ENCODE results near the gene VSIG10L. TPM values are rescaled to one million over a fixed set of nuclear protein-coding genes. Genes with fewer than 3 reads are reported as not detected.

Gene VSIG10L
- polyA plus RNA-seq, 1 donor (not counting 4 experiments of a cell fraction or from before 2014, with no cell fraction given) = 1.5 TPM

DNA sequence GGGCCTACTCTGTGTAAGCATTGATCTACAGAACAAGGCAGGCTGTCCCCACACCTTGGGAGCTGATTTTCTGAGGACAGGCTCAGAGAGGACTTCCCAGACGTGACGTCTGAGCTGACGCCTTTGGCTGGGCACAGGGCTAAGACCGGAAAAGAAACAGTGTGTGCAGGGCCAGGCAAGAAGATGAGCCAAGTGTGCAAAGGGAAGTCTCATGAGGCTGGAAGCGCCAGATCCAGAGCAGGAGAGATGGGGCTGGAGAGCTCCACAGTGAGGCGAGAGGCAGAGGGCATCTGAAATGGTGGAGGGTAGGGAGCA is 17.8 kb downstream of the VSIG10L start:
- H2AFZ ChIP-seq (ENCODE audit: control insufficient read depth, low read length) = no peak overlapping the region
- DNase-seq (ENCODE audit: low read depth, low spot score) (no peak), FAIRE-seq (no peak)
- no peak overlapping the region for H3K4me3 ChIP-seq (ENCODE audit: control insufficient read depth in 2 of 3, extremely low read depth in 1 of 3, insufficient read depth in 2 of 3, low read depth in 1 of 3, low read length in 3 of 3)
- no peak overlapping the region for H3K9ac ChIP-seq (ENCODE audit: control insufficient read depth, extremely low read depth, insufficient read depth, low read length)
- dilution Hi-C loops (cut with MboI; ENCODE audit: extremely low pct_ligation_motif_present, low sequenced_read_pairs) = no loop called here
- H3K79me2 ChIP-seq (ENCODE audit: control insufficient read depth, insufficient read depth, low read length) = no peaks in the 10 kb centered on the region
- TF ChIP-seq EZH2 (IDR thresholded peaks at IDR 0.05; ENCODE audit: low read length) = no peak
- TF ChIP-seq, protein P1, sequence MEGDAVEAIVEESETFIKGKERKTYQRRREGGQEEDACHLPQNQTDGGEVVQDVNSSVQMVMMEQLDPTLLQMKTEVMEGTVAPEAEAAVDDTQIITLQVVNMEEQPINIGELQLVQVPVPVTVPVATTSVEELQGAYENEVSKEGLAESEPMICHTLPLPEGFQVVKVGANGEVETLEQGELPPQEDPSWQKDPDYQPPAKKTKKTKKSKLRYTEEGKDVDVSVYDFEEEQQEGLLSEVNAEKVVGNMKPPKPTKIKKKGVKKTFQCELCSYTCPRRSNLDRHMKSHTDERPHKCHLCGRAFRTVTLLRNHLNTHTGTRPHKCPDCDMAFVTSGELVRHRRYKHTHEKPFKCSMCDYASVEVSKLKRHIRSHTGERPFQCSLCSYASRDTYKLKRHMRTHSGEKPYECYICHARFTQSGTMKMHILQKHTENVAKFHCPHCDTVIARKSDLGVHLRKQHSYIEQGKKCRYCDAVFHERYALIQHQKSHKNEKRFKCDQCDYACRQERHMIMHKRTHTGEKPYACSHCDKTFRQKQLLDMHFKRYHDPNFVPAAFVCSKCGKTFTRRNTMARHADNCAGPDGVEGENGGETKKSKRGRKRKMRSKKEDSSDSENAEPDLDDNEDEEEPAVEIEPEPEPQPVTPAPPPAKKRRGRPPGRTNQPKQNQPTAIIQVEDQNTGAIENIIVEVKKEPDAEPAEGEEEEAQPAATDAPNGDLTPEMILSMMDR (optimal IDR thresholded peaks at IDR 0.05 in 1 of 3, IDR thresholded peaks at IDR 0.05 in 1 of 3, conservative IDR thresholded peaks at IDR 0.05 in 1 of 3; ENCODE audit: extremely low read depth in 1 of 3, insufficient read depth in 2 of 3, low read length in 3 of 3) = no peak
- no peaks in the 10 kb centered on the region for H3K4me1 ChIP-seq (ENCODE audit: control insufficient read depth, extremely low read depth, insufficient read depth, low read length)
- no peak overlapping the region for H3K27ac ChIP-seq (ENCODE audit: control insufficient read depth, insufficient read depth, low read length)
- H3K27me3 ChIP-seq (ENCODE audit: control insufficient read depth, extremely low read depth, insufficient read depth, low read length) = peaks cover 10% of the 10 kb centered on the region
- H4K20me1 ChIP-seq (ENCODE audit: control insufficient read depth, extremely low read depth, insufficient read depth, low read length) = no peaks in the 10 kb centered on the region
- H3K4me2 ChIP-seq (ENCODE audit: control insufficient read depth, extremely low read depth, insufficient read depth, low read depth, low read length) = no peak overlapping the region
- no peaks in the 10 kb centered on the region for H3K9me3 ChIP-seq (ENCODE audit: control insufficient read depth, low read depth, low read length)
- no peaks in the 10 kb centered on the region for H3K36me3 ChIP-seq (ENCODE audit: control insufficient read depth in 2 of 2, extremely low read depth in 1 of 2, insufficient read depth in 2 of 2, low read length in 2 of 2)
- H3K9me1 ChIP-seq (ENCODE audit: control insufficient read depth, extremely low read depth, insufficient read depth, low read length) = no peaks in the 10 kb centered on the region

DNA sequence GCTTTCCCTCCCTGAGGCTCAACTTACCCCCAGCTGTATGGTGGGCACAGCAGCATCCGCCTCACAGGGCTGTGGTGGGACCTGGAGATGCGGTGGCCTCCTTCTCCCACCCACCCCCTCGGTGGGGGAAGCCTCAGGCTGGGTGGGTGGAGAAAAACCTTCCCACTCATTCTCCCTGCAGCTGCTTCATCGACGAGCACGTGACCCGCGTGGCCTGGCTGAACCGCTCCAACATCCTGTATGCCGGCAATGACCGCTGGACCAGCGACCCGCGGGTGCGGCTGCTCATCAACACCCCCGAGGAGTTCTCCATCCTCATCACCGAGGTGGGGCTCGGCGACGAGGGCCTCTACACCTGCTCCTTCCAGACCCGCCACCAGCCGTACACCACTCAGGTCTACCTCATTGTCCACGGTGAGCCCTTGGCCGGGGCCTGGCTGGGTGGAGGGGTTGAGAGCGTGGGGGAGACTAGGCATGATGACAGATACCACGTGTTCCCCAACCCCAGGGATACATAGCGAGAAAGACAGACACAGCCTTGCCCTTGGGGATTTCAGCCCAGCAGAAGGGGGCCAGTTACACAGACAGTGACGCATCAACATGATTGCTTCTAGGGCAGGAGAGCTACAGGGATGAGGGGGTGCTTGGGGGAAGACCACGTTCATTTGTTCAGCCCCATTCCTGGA is 18.3 kb downstream of the VSIG10L start:
- Histone ChIP-seq H3K9me3 (ENCODE audit: control insufficient read depth, low read depth, low read length) (no peaks in the 10 kb centered on the region), H4K20me1 (ENCODE audit: control insufficient read depth, extremely low read depth, insufficient read depth, low read length) (no peaks in the 10 kb centered on the region), H3K36me3 (ENCODE audit: control insufficient read depth in 2 of 2, extremely low read depth in 1 of 2, insufficient read depth in 2 of 2, low read length in 2 of 2) (no peaks in the 10 kb centered on the region), H3K4me2 (ENCODE audit: control insufficient read depth, extremely low read depth, insufficient read depth, low read depth, low read length) (no peak overlapping the region), H3K9me1 (ENCODE audit: control insufficient read depth, extremely low read depth, insufficient read depth, low read length) (no peaks in the 10 kb centered on the region), H3K4me3 (ENCODE audit: control insufficient read depth in 2 of 3, extremely low read depth in 1 of 3, insufficient read depth in 2 of 3, low read depth in 1 of 3, low read length in 3 of 3) (no peak overlapping the region), H3K9ac (ENCODE audit: control insufficient read depth, extremely low read depth, insufficient read depth, low read length) (no peak overlapping the region), H3K79me2 (ENCODE audit: control insufficient read depth, insufficient read depth, low read length) (no peaks in the 10 kb centered on the region), H2AFZ (ENCODE audit: control insufficient read depth, low read length) (no peak overlapping the region), H3K27ac (ENCODE audit: control insufficient read depth, insufficient read depth, low read length) (no peak overlapping the region), H3K27me3 (ENCODE audit: control insufficient read depth, extremely low read depth, insufficient read depth, low read length) (peaks cover 10% of the 10 kb centered on the region), H3K4me1 (ENCODE audit: control insufficient read depth, extremely low read depth, insufficient read depth, low read length) (no peaks in the 10 kb centered on the region)
- DNase-seq (ENCODE audit: low read depth, low spot score) (no peak), FAIRE-seq (no peak)
- no peak for TF ChIP-seq EZH2 (IDR thresholded peaks at IDR 0.05; ENCODE audit: low read length)
- TF ChIP-seq, protein P1 (optimal IDR thresholded peaks at IDR 0.05 in 1 of 3, IDR thresholded peaks at IDR 0.05 in 1 of 3, conservative IDR thresholded peaks at IDR 0.05 in 1 of 3; ENCODE audit: extremely low read depth in 1 of 3, insufficient read depth in 2 of 3, low read length in 3 of 3) = no peak
- dilution Hi-C loops (cut with MboI; ENCODE audit: extremely low pct_ligation_motif_present, low sequenced_read_pairs) = no loop called here

Measured in keratinocyte (primary cell).